PC-3 (cell line): ENCODE data around the gene PRICKLE3.

Experiments
- CTCF ChIP-seq: fragments of 300-600 bp; sonication (generic); conservative IDR thresholded peaks from 2 replicates; pipeline ENCODE4 v1.5.1; 2017; ENCODE audit warnings: antibody characterized with exemption, low read depth, mild to moderate bottlenecking, low read length
- EZH2 ChIP-seq: fragments of 300-600 bp; sonication (generic); IDR thresholded peaks from one replicate; pipeline ENCODE4 v1.6.1; 2017; ENCODE audit warnings: antibody characterized with exemption, mild to moderate bottlenecking, low read length; ENCODE audit not compliant: unreplicated experiment
- EZH2phosphoT487 ChIP-seq: fragments of 300-600 bp; sonication (generic); IDR thresholded peaks from 2 replicates; pipeline ENCODE4 v1.6.1; 2018; ENCODE audit warnings: mild to moderate bottlenecking, antibody characterized with exemption, low read length, borderline replicate concordance

GRCh38 chrX:49187028-49187394, 838 bp upstream of the PRICKLE3 start:
- TF ChIP-seq CTCF: no peak
- no peak for TF ChIP-seq EZH2
- no peak for TF ChIP-seq EZH2phosphoT487
